Measurements from ENCODE around the gene VEZF1. TPM values are rescaled to one million over a fixed set of nuclear protein-coding genes. Genes with fewer than 3 reads are reported as not detected.
A peak's percentile ranks its signal among the peaks of the same experiment; 100 is the strongest.

Gene VEZF1
- total and polyA plus RNA-seq, 12 donors, result 17.5 to 81.2 (median 60.7) TPM

DNA sequence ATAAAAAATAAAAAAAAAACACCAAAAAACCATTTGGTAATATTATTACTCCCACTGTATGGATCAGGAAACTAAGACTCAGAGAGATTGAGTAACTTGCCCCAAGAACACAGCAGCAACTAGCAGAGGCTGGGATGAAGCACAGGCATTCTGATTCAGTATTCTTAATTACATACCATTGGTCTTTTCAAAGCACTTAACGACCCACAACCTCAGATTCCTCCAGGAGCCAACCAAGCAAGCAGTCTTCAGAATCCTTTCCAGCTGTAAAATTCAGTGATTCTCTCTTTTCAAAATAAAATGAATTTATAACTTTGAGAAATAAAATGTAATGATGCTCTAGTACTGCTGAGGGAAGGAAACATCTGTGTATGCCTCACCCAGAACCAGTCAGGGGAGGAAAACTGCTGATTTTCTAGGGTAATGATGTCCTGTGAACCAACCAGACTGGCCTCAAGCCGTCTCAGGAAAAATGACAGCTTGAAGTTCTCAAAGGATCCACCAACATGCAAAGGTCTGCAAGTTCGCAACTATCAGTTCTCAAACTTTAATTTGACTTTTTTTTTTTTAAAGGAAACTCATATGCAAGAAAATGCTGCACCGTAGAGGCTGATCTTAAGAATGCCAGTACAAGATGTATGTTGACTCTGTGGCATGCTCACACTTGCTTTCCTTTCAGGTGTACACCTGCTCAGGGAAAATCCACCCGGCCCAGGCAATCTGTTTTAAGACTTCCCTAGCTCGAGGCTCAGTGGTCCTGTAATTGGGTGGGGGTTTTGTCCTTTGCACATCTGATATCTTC lies 41.9 kb downstream of the VEZF1 start:
- Histone ChIP-seq H3K4me3 (peak overlapping the region in 9 of 10 donors; percentile 26 to 54 (median 50)), H3K27ac (peak overlapping the region; percentile 57 to 100 (median 83)), H3K9me3 (no peaks in the 10 kb centered on the region), H3K4me1 (peaks cover 45 to 98% (median 88%) of the 10 kb centered on the region in 9 donors), H3K36me3 (no peaks in the 10 kb centered on the region), H3K27me3 (no peaks in the 10 kb centered on the region)
- DNase-seq, result no peak
- peak in 1 of 8 donors; percentile 2 for ATAC-seq
- WGBS, 2 donors, result 18 to 20% methylated on average over 6 of the region's 6 CpGs
- TF ChIP-seq, protein P1, sequence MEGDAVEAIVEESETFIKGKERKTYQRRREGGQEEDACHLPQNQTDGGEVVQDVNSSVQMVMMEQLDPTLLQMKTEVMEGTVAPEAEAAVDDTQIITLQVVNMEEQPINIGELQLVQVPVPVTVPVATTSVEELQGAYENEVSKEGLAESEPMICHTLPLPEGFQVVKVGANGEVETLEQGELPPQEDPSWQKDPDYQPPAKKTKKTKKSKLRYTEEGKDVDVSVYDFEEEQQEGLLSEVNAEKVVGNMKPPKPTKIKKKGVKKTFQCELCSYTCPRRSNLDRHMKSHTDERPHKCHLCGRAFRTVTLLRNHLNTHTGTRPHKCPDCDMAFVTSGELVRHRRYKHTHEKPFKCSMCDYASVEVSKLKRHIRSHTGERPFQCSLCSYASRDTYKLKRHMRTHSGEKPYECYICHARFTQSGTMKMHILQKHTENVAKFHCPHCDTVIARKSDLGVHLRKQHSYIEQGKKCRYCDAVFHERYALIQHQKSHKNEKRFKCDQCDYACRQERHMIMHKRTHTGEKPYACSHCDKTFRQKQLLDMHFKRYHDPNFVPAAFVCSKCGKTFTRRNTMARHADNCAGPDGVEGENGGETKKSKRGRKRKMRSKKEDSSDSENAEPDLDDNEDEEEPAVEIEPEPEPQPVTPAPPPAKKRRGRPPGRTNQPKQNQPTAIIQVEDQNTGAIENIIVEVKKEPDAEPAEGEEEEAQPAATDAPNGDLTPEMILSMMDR (IDR thresholded peaks at IDR 0.05), result no peak
- intact Hi-C loops (cut with DNase I), result loop anchor here in 1 of 10 donors (5.0 kb wide), 1 partner anchor 34 kb away; no protein-coding TSS in a partner anchor

DNA sequence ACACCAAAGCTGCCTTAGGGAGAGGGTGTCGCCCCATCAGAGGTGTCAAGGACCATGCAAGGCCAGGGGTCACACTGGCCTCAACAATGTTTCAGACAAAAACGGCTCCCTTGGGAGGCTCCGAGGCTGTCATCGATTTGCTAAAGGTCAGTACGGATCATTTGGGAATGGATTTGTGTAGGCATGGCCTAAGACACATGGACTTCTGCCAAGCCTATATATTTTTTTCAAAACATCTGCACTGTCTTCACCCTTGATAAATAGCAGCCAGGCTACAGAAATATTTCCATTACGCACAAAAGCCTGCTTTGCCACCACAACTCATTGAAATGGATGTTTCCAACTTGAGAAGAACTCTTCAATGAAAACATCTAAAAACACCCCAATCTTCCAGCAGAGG lies 43.1 kb downstream of the VEZF1 start:
- no peaks in the 10 kb centered on the region for H3K36me3 ChIP-seq
- H3K27ac ChIP-seq, result peak overlapping the region in 7 of 10 donors; percentile 7 to 100 (median 34)
- intact Hi-C loops (cut with DNase I), result loop anchor here in 1 of 10 donors (5.0 kb wide), 1 partner anchor 33 kb away; no protein-coding TSS in a partner anchor
- DNase-seq, result no peak
- 50 to 54% methylated on average over 6 of the region's 6 CpGs for WGBS, 2 donors
- TF ChIP-seq, protein P1 (IDR thresholded peaks at IDR 0.05), result no peak
- peaks cover 51 to 98% (median 88%) of the 10 kb centered on the region in 9 donors for H3K4me1 ChIP-seq
- no peaks in the 10 kb centered on the region for H3K27me3 ChIP-seq
- H3K9me3 ChIP-seq, result no peaks in the 10 kb centered on the region
- no peak for ATAC-seq
- H3K4me3 ChIP-seq, result no peak overlapping the region

DNA sequence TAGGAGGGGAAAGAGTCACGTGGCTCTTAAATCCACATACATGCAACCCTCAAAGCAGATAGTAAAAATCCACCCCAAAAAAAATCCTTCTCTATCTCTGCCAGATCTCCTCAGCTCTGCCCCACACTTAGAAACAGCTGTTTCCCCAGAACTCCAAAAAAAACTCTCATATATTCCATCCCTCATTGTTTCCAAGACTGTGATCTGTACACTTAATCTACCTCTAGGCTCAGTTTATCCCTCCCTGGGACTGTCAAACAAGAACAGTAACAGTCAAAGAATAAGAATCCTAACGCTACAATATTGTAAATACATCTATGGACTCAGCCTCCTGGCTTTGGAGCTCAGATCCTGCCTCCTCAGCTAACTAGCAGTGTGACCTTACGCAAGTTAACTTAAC lies 44.4 kb downstream of the VEZF1 start:
- DNase-seq (no peak), ATAC-seq (no peak)
- Histone ChIP-seq H3K27me3 (no peaks in the 10 kb centered on the region), H3K36me3 (no peaks in the 10 kb centered on the region), H3K4me3 (no peak overlapping the region), H3K4me1 (peaks cover 44 to 98% (median 88%) of the 10 kb centered on the region in 9 donors), H3K27ac (peak overlapping the region; percentile 9 to 95 (median 69)), H3K9me3 (no peaks in the 10 kb centered on the region)
- intact Hi-C loops (cut with DNase I), result no loop called here
- 88 to 92% methylated on average over 3 of the region's 3 CpGs for WGBS, 2 donors
- TF ChIP-seq, protein P1 (IDR thresholded peaks at IDR 0.05), result no peak

DNA sequence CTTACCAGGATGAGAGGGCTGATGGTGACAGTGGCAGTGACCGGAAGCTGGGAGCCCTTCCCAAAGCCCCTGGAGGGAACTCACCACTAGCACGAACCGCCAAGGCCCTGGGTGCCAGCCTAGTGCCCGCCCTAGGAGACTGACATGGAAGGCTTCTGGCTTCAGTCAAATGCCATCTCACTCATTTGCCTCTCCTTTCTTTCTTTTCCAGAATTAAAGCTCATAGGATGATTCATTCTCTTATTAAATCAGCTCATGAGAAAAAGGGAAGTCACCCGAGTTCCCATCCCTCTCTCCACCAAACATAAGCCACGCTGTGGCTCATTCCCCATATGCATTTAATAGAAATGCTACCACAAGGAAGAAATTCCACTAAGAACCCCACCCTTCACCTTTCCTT lies 44.9 kb downstream of the VEZF1 start:
- intact Hi-C loops (cut with DNase I), result no loop called here
- Histone ChIP-seq H3K27me3 (no peaks in the 10 kb centered on the region), H3K4me1 (peaks cover 42 to 98% (median 88%) of the 10 kb centered on the region in 9 donors), H3K36me3 (no peaks in the 10 kb centered on the region), H3K4me3 (no peak overlapping the region), H3K27ac (peak overlapping the region; percentile 9 to 95 (median 69)), H3K9me3 (no peaks in the 10 kb centered on the region)
- TF ChIP-seq, protein P1 (IDR thresholded peaks at IDR 0.05), result no peak
- DNase-seq, result peak in 1 of 2 donors; percentile 31
- WGBS, 2 donors, result 66 to 67% methylated on average over 6 of the region's 6 CpGs
- no peak for ATAC-seq
